CD14-positive monocyte (primary cell): ENCODE measurements around the gene BTG2. TPM values are rescaled to one million over a fixed set of nuclear protein-coding genes. Genes with fewer than 3 reads are reported as not detected.

Experiments
- DNase-seq, 3 donors: peaks; one replicate each; pipeline ENCODE4 v3.0.0-alpha.2; 2011 to 2022
- H2AFZ ChIP-seq: 2 replicates; pipeline ENCODE4 v1.6.0; 2012; ENCODE audit warnings: mild to moderate bottlenecking, low read depth, low read length, inconsistent platforms; ENCODE audit not compliant: insufficient read depth, poor library complexity, severe bottlenecking
- H3K27ac ChIP-seq, 2 donors: 1 replicate in 1 of 2; 2 replicates in 1 of 2; pipeline ENCODE4 v1.5.1; 2012 to 2013; ENCODE audit warnings: low read length in 2 of 2, control low read depth in 1 of 2, inconsistent platforms in 1 of 2, low read depth in 1 of 2, mild to moderate bottlenecking in 1 of 2
- H3K27me3 ChIP-seq, 2 donors: one replicate each; pipeline versions ENCODE4 v1.6.0 to v1.6.1; 2011 to 2013; ENCODE audit warnings: low read length in 2 of 2; ENCODE audit not compliant: control insufficient read depth in 2 of 2, insufficient read depth in 2 of 2
- H3K36me3 ChIP-seq, 2 donors: replicated peaks in 1 of 2; 1 replicate in 1 of 2; 2 replicates in 1 of 2; pipeline versions ENCODE4 v1.5.1 to v1.6.1; 2012 to 2013; ENCODE audit warnings: low read length in 2 of 2, control low read depth in 1 of 2, inconsistent platforms in 1 of 2, mild to moderate bottlenecking in 1 of 2; ENCODE audit not compliant: insufficient read depth in 2 of 2, control insufficient read depth in 1 of 2
- H3K4me1 ChIP-seq, 2 donors: 1 replicate in 1 of 2; 2 replicates in 1 of 2; pipeline versions ENCODE4 v1.5.1 to v1.6.1; 2012 to 2013; ENCODE audit warnings: low read length in 2 of 2, control low read depth in 1 of 2, inconsistent platforms in 1 of 2, mild to moderate bottlenecking in 1 of 2, moderate library complexity in 1 of 2; ENCODE audit not compliant: insufficient read depth in 2 of 2, control insufficient read depth in 1 of 2
- H3K4me2 ChIP-seq: replicated peaks from 2 replicates; pipeline ENCODE3; 2012; ENCODE audit warnings: low read length, moderate library complexity, mild to moderate bottlenecking; ENCODE audit not compliant: poor library complexity, severe bottlenecking; ENCODE audit errors: extremely low read depth
- H3K4me3 ChIP-seq, 3 experiments: fragments of 200-600 bp in 1 of 3; sonication (generic) in 1 of 3; replicated peaks in 1 of 3; 1 replicate in 2 of 3; 2 replicates in 1 of 3; pipeline ENCODE4 v1.5.1; 2011 to 2013; ENCODE audit warnings: low read length in 3 of 3, mild to moderate bottlenecking in 3 of 3, control low read depth in 2 of 3, low read depth in 2 of 3, inconsistent platforms in 1 of 3, moderate library complexity in 1 of 3
- H3K79me2 ChIP-seq: 2 replicates; pipeline ENCODE4 v1.6.0; 2012; ENCODE audit warnings: mild to moderate bottlenecking, control low read depth, inconsistent platforms, low read length, moderate library complexity; ENCODE audit not compliant: insufficient read depth
- H3K9ac ChIP-seq: 2 replicates; pipeline ENCODE4 v1.6.0; 2017; ENCODE audit warnings: low read length, mild to moderate bottlenecking; ENCODE audit not compliant: insufficient read depth, poor library complexity, severe bottlenecking
- H3K9me3 ChIP-seq, 2 donors: replicated peaks in 1 of 2; 1 replicate in 1 of 2; 2 replicates in 1 of 2; pipeline versions ENCODE4 v1.5.1 to v1.6.1; 2012 to 2013; ENCODE audit warnings: low read length in 2 of 2, control low read depth in 1 of 2; ENCODE audit not compliant: control insufficient read depth in 1 of 2, insufficient read depth in 1 of 2
- H4K20me1 ChIP-seq: 2 replicates; pipeline ENCODE4 v1.6.0; 2012; ENCODE audit warnings: mild to moderate bottlenecking, low read length, control low read depth, moderate library complexity; ENCODE audit not compliant: insufficient read depth
- H3K27ac Mint-ChIP-seq, 7 donors: one replicate each; pipeline ENCODE4 v1.8.0; 2020; ENCODE audit warnings: mild to moderate bottlenecking in 7 of 7, mixed read lengths in 7 of 7, moderate library complexity in 6 of 7, inconsistent platforms in 2 of 7
- H3K27me3 Mint-ChIP-seq, 3 donors: one replicate each; pipeline ENCODE4 v1.8.0; 2021 to 2022; ENCODE audit warnings: low read depth in 3 of 3, mild to moderate bottlenecking in 3 of 3, mixed read lengths in 3 of 3, moderate library complexity in 3 of 3, inconsistent platforms in 1 of 3
- H3K36me3 Mint-ChIP-seq, 2 donors: one replicate each; pipeline ENCODE4 v1.8.0; 2020; ENCODE audit warnings: mixed read lengths in 2 of 2, inconsistent platforms in 1 of 2, mild to moderate bottlenecking in 1 of 2
- H3K4me1 Mint-ChIP-seq: one replicate; pipeline ENCODE4 v1.8.0; 2020; ENCODE audit warnings: mild to moderate bottlenecking, mixed read lengths
- H3K4me3 Mint-ChIP-seq, 2 donors: one replicate each; pipeline ENCODE4 v1.8.0; 2020; ENCODE audit warnings: mild to moderate bottlenecking in 2 of 2, mixed read lengths in 2 of 2, moderate library complexity in 1 of 2
- H3K9me3 Mint-ChIP-seq, 7 donors: one replicate each; pipeline ENCODE4 v1.8.0; 2020 to 2022; ENCODE audit warnings: mixed read lengths in 7 of 7, mild to moderate bottlenecking in 6 of 7, moderate library complexity in 6 of 7, inconsistent platforms in 2 of 7
- CTCF ChIP-seq: fragments of 200-600 bp; IDR thresholded peaks from one replicate; pipeline ENCODE4 v1.8.0; 2022; ENCODE audit warnings: antibody characterized with exemption, mild to moderate bottlenecking
- WGBS: methylation state at CpG from one replicate; pipeline ENCODE4 v1.1.5; 2013; ENCODE audit warnings: missing lambda C conversion rate; ENCODE audit not compliant: insufficient coverage; 5-methylcytosine and 5-hydroxymethylcytosine counted together
- intact Hi-C, 2 donors: fragments of 100-400 bp; cut with micrococcal nuclease; formaldehyde crosslinking; loops; one replicate each; pipeline versions ENCODE4 v1.15.0 to v1.15.1; 2023
- polyA plus RNA-seq, 3 donors: library from polyadenylated mRNA; depleted of rRNA in 1 of 3; unstranded in 2 of 3; stranded (reverse) in 1 of 3; fragments of 300-500 nt in 2 of 3; fragments of >200 nt in 1 of 3; fragmentation: Illumina TruSeq in 2 of 3; gene quantifications; 1 replicate in 2 of 3; 2 replicates in 1 of 3; pipeline ENCODE4 v1.2.3, GENCODE V29; 2012 to 2021

BTG2 gene
- polyA plus RNA-seq, 3 donors, result 293 to 539 (median 483) TPM

GRCh38 chr1:203289281-203289981 is 15.9 kb upstream of the BTG2 start:
- intact Hi-C loops, result loop anchor here in 1 of 2 donors (5.0 kb wide), 1 partner anchor 38 kb away; no protein-coding TSS in a partner anchor
- no peak for TF ChIP-seq CTCF
- peak overlapping the region; percentile 92 to 99 for H3K27ac ChIP-seq
- H3K79me2 ChIP-seq, result peaks cover 4% of the 10 kb centered on the region
- no peaks in the 10 kb centered on the region for H4K20me1 ChIP-seq
- peaks cover 68% of the 10 kb centered on the region for H3K4me1 Mint-ChIP-seq
- H3K4me3 ChIP-seq, result peak overlapping the region in 2 of 3 experiments; percentile 14 to 47
- H2AFZ ChIP-seq, result no peak overlapping the region
- peak overlapping the region; percentile 69 to 84 for H3K4me3 Mint-ChIP-seq
- peaks cover 72 to 77% of the 10 kb centered on the region in 2 donors for H3K4me1 ChIP-seq
- H3K36me3 ChIP-seq, result no peaks in the 10 kb centered on the region
- H3K27ac Mint-ChIP-seq, result peak overlapping the region; percentile 99 to 100 (median 100)
- H3K27me3 ChIP-seq, result no peaks in the 10 kb centered on the region
- peaks cover 4 to 11% of the 10 kb centered on the region in 2 donors for H3K36me3 Mint-ChIP-seq
- H3K9me3 Mint-ChIP-seq, result peaks cover 0 to 4% (median 0%) of the 10 kb centered on the region in 7 donors
- DNase-seq, result peak; percentile 97 to 99 (median 97)
- no peaks in the 10 kb centered on the region for H3K9me3 ChIP-seq
- 10% methylated on average over 6 of the region's 12 CpGs for WGBS
- H3K4me2 ChIP-seq, result peak overlapping the region; percentile 54
- H3K27me3 Mint-ChIP-seq, result peaks cover 0 to 2% (median 0%) of the 10 kb centered on the region in 3 donors
- H3K9ac ChIP-seq, result peak overlapping the region; percentile 82

- H3K4me1 Mint-ChIP-seq, result peaks cover 64% of the 10 kb centered on the region
- Histone ChIP-seq H3K79me2 (peaks cover 4% of the 10 kb centered on the region), H3K27ac (peak overlapping the region; percentile 92 to 99), H3K9ac (peak overlapping the region; percentile 82), H3K27me3 (no peaks in the 10 kb centered on the region), H3K4me3 (peak overlapping the region in 2 of 3 experiments; percentile 14 to 47), H3K4me1 (peaks cover 67 to 72% of the 10 kb centered on the region in 2 donors), H3K9me3 (no peaks in the 10 kb centered on the region), H4K20me1 (no peaks in the 10 kb centered on the region), H2AFZ (no peak overlapping the region), H3K4me2 (peak overlapping the region; percentile 54), H3K36me3 (no peaks in the 10 kb centered on the region)
- 0% methylated on average over 1 of the region's 2 CpGs for WGBS
- no peak for DNase-seq
- peak overlapping the region; percentile 99 to 100 (median 100) for H3K27ac Mint-ChIP-seq
- peaks cover 4 to 11% of the 10 kb centered on the region in 2 donors for H3K36me3 Mint-ChIP-seq
- peaks cover 0 to 2% (median 0%) of the 10 kb centered on the region in 3 donors for H3K27me3 Mint-ChIP-seq
- no peak for TF ChIP-seq CTCF
- peak overlapping the region; percentile 69 to 84 for H3K4me3 Mint-ChIP-seq
- H3K9me3 Mint-ChIP-seq, result peaks cover 0 to 4% (median 0%) of the 10 kb centered on the region in 7 donors
- intact Hi-C loops, result loop anchor here in 1 of 2 donors (1.0 to 5.0 kb wide), 2 partner anchors 15 to 37 kb away; partner anchors contain the start of gene BTG2
Observed at GRCh38 chr1:203289982-203290260, 15.4 kb upstream of the BTG2 start.
